GM12891 (cell line): ENCODE measurements around the gene TNKS1BP1.
"Not testable (repeated sequence)": the region's sequence is repeated elsewhere in the genome, so short reads cannot be mapped to it uniquely, and the experiment has no call there.

Experiments
- POLR2A ChIP-seq: IDR thresholded peaks from 2 replicates; pipeline ENCODE4 v1.6.1; 2011; ENCODE audit warnings: low read depth, low read length, control low read depth
- POLR2AphosphoS5 ChIP-seq: IDR thresholded peaks from 2 replicates; pipeline ENCODE4 v1.6.1; 2011; ENCODE audit warnings: low read depth, low read length, control low read depth
- POU2F2 ChIP-seq: IDR thresholded peaks from 2 replicates; pipeline ENCODE4 v1.6.1; 2011; ENCODE audit warnings: low read depth, mild to moderate bottlenecking, control low read depth, low read length, moderate library complexity
- SPI1 ChIP-seq: IDR thresholded peaks from 2 replicates; pipeline ENCODE4 v1.6.1; 2011; ENCODE audit warnings: low read depth, low read length, control low read depth
- TAF1 ChIP-seq: IDR thresholded peaks from 2 replicates; pipeline ENCODE4 v1.6.1; 2011; ENCODE audit warnings: low read depth, low read length, control low read depth

DNA sequence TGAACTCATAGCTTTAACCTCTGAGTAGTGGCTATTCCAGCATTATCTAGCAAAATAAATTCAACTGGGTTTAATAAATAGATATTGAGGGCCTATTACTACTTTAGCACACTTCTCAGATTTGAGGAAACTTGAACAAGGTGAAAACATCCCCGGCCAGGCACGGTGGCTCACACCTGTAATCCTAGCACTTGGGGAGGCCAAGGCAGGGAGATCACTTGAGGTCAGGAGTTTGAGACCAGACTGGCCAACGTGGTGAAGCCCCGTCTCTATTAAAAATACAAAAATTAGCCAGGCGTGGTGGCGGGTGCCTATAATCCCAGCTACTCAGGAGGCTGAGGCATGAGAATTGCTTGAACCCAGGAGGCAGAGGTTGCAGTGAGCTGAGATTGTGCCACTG is 12.1 kb upstream of the TNKS1BP1 start:
- not testable (repeated sequence) for TF ChIP-seq POLR2A, POLR2AphosphoS5, TAF1, SPI1, POU2F2
